ENCODE results near the gene NR2E3. TPM values are rescaled to one million over a fixed set of nuclear protein-coding genes. Genes with fewer than 3 reads are reported as not detected.

NR2E3 gene
- not detected in 2 replicates for total RNA-seq

DNA sequence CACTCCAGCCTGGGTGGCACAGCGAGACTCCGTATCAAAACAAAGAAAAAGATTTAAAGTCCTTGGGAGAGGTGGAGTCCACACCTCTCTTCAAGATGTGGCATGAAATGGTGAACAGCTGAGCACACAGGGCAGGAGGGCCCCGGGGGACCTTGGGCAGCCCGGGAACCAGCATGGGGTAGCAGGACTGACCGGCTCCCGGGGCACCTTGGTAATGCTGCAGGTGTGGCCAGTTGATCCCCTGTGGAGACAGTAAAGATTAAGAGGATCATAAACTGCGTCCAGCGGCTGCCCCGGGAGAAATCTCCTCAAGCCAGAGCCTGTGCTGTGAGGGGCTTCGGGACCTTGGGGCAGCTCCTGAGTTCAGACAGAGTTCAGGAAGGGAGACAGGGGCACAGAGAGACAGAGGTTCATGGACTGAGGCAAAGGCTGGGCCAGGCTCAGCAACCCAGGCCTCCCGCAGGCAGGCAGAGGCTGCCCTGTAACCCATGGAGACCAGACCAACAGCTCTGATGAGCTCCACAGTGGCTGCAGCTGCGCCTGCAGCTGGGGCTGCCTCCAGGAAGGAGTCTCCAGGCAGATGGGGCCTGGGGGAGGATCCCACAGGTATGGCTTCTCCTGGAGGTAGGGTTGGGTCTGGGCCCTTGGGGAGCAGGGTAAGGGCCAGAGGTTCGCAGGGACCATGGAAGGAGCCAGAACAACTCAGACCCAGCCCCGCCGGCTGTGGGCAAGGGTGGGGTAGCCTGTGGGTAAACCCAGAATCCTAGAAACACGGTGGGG is at the start of gene NR2E3:
Gene NR2E3 (plus strand): TSS at position 299 of the 780 bp plus-strand sequence. CDS start 190 bp downstream, at position 489.

